RWPE1 (cell line): ENCODE measurements around the gene ZFR2.

Source experiments
- CTCF ChIA-PET: fragments of 350-600 bp; sonication (Branson Sonifier 250); formaldehyde crosslinking; extraction: SDS; loops from one replicate; lab custom pipeline; 2021; lab: Yijun Ruan, JAX
- POLR2A ChIA-PET: fragments of 400-600 bp; formaldehyde crosslinking; extraction: SDS; loops from one replicate; lab custom pipeline; 2020; ENCODE audit warnings: antibody characterized with exemption; ENCODE audit not compliant: low non-redundant PET; lab: Yijun Ruan, JAX
- DNase-seq: peaks from one replicate; pipeline ENCODE4 v3.0.0; 2012; ENCODE audit warnings: low spot score
- H3K27ac ChIP-seq: fragments of 450-650 bp; 2 replicates; pipeline ENCODE4 v1.5.1; 2017
- TF ChIP-seq, protein P1 (sequence below): fragments of 450-650 bp; conservative IDR thresholded peaks from 2 replicates; pipeline ENCODE4 v1.5.1; 2017; ENCODE audit warnings: low read depth, mild to moderate bottlenecking

The ZFR2 gene

GRCh38 chr19:3825286-3825956, 43.4 kb downstream of the ZFR2 start:
- DNase-seq: no peak
- no peak overlapping the region for H3K27ac ChIP-seq
- TF ChIP-seq, protein P1, sequence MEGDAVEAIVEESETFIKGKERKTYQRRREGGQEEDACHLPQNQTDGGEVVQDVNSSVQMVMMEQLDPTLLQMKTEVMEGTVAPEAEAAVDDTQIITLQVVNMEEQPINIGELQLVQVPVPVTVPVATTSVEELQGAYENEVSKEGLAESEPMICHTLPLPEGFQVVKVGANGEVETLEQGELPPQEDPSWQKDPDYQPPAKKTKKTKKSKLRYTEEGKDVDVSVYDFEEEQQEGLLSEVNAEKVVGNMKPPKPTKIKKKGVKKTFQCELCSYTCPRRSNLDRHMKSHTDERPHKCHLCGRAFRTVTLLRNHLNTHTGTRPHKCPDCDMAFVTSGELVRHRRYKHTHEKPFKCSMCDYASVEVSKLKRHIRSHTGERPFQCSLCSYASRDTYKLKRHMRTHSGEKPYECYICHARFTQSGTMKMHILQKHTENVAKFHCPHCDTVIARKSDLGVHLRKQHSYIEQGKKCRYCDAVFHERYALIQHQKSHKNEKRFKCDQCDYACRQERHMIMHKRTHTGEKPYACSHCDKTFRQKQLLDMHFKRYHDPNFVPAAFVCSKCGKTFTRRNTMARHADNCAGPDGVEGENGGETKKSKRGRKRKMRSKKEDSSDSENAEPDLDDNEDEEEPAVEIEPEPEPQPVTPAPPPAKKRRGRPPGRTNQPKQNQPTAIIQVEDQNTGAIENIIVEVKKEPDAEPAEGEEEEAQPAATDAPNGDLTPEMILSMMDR: no peak
- ChIA-PET CTCF (no interaction called here), POLR2A (no interaction called here)

- H3K27ac ChIP-seq: no peak overlapping the region
- CTCF ChIA-PET: no interaction called here
- TF ChIP-seq, protein P1: no peak
- DNase-seq: no peak
- POLR2A ChIA-PET: no interaction called here
Observed at GRCh38 chr19:3823350-3823713, 45.5 kb downstream of the ZFR2 start.

- TF ChIP-seq, protein P1: no peak
- ChIA-PET POLR2A (no interaction called here), CTCF (interaction anchor here (0.6 to 1.5 kb wide), 3 partner anchors 9 to 110 kb away, joined by 3 to 4 read pairs (median 3); no protein-coding TSS in a partner anchor)
Observed at GRCh38 chr19:3822683-3823349, 46.0 kb downstream of the ZFR2 start.

GRCh38 chr19:3821857-3822364, 46.9 kb downstream of the ZFR2 start:
- DNase-seq: peak; percentile 23
- ChIA-PET CTCF (interaction anchor here (0.5 to 1.5 kb wide), 8 partner anchors 10 to 311 kb away, joined by 3 to 4 read pairs (median 3); no protein-coding TSS in a partner anchor), POLR2A (interaction anchor here (0.5 kb wide), 1 partner anchor 649 kb away, joined by 3 read pairs; no protein-coding TSS in a partner anchor)
- no peak overlapping the region for H3K27ac ChIP-seq
- TF ChIP-seq, protein P1: peak; percentile 91

More at GRCh38 chr19:3822683-3823349, 46.0 kb downstream of the ZFR2 start:
- no peak overlapping the region for H3K27ac ChIP-seq
- no peak for DNase-seq

- DNase-seq: no peak
- CTCF ChIA-PET: interaction anchor here (0.6 kb wide), 2 partner anchors 19 to 37 kb away, joined by 3 to 5 read pairs; no protein-coding TSS in a partner anchor
- TF ChIP-seq, protein P1: no peak
- POLR2A ChIA-PET: no interaction called here
- H3K27ac ChIP-seq: no peak overlapping the region
Observed at GRCh38 chr19:3821156-3821555, 47.7 kb downstream of the ZFR2 start.

- TF ChIP-seq, protein P1: no peak
- no peak overlapping the region for H3K27ac ChIP-seq
- no peak for DNase-seq
- CTCF ChIA-PET: no interaction called here
- POLR2A ChIA-PET: no interaction called here
Observed at GRCh38 chr19:3819989-3820388, 48.8 kb downstream of the ZFR2 start.
